ENCODE measurements around the gene SEPHS2.

SEPHS2 gene

DNA sequence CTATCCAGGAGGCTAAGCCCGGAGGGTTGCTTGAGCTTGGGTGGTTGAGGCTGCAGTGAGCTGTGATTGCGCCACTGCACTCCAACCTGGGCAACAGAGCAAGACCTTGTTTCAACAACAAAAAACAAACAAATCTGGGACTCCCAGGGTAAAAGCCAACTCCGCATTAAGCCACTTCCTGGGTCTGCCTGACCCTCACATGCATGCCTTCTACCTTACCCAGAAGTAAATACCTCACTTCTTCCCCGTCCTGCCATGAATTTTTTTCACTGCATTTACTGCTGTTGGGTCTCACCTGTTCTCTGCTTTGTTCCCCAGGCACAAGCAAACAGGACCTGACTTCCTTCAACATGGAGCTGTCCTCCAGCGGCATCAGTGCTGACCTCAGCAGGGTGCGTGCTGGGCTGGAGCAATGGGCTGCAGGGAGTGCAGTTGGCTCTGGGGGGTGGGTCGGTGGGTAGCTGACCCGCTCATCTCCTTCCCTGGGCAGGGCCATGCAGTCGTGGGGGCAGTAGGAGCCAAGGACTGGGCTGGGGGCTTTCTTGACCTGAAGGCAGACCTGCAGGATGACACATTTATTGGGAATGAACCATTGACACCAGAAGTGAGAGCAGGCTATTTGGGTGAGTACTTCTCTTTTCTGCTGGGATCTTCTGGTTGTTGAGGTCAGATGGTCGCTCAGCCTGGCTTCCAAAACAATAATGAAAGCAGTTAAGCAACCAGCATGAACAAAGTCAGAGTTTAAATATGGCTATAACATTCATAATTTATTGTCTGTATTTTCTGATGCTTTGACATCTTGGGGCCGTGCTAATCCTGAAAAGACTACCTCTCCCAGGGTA lies 43.3 kb upstream of the SEPHS2 start:
- ChIA-PET CTCF (interaction anchor here (0.9 to 1.7 kb wide), 8 partner anchors 14 to 205 kb away, joined by 3 to 5 read pairs (median 3); partner anchors contain the start of gene DCTPP1), POLR2A (interaction anchor here (0.6 kb wide), 1 partner anchor 789 kb away, joined by 3 read pairs; no protein-coding TSS in a partner anchor)
- no peak overlapping the region for H3K4me3 ChIP-seq (ENCODE audit: control insufficient read depth in 1 of 7, extremely low read depth in 1 of 7, insufficient read depth in 4 of 7, low read depth in 2 of 7, low read length in 6 of 7)
- H3K9me3 ChIP-seq (ENCODE audit: control extremely low read depth in 1 of 5, control insufficient read depth in 4 of 5, insufficient read depth in 2 of 5, low read depth in 1 of 5, low read length in 4 of 5), result no peaks in the 10 kb centered on the region
- DNase-seq, result no peak
- peaks cover 0 to 13% (median 11%) of the 10 kb centered on the region in 4 experiments for H3K4me1 ChIP-seq (ENCODE audit: control extremely low read depth in 1 of 4, control insufficient read depth in 4 of 4, insufficient read depth in 4 of 4, low read length in 3 of 4)
- H3K36me3 ChIP-seq (ENCODE audit: control insufficient read depth in 4 of 4, insufficient read depth in 4 of 4, low read length in 3 of 4), result peaks cover 7 to 44% (median 26%) of the 10 kb centered on the region in 4 experiments
- no peak overlapping the region for H3K27ac ChIP-seq (ENCODE audit: insufficient read depth in 1 of 2, low read depth in 1 of 2, low read length in 2 of 2, poor library complexity in 1 of 2, severe bottlenecking in 2 of 2)
- WGBS (ENCODE audit: insufficient coverage), result 97% methylated on average over 5 of the region's 11 CpGs
- no peaks in the 10 kb centered on the region for H3K27me3 ChIP-seq (replicated peaks in 2 of 5; ENCODE audit: control insufficient read depth in 4 of 5, insufficient read depth in 5 of 5, low read length in 4 of 5)

DNA sequence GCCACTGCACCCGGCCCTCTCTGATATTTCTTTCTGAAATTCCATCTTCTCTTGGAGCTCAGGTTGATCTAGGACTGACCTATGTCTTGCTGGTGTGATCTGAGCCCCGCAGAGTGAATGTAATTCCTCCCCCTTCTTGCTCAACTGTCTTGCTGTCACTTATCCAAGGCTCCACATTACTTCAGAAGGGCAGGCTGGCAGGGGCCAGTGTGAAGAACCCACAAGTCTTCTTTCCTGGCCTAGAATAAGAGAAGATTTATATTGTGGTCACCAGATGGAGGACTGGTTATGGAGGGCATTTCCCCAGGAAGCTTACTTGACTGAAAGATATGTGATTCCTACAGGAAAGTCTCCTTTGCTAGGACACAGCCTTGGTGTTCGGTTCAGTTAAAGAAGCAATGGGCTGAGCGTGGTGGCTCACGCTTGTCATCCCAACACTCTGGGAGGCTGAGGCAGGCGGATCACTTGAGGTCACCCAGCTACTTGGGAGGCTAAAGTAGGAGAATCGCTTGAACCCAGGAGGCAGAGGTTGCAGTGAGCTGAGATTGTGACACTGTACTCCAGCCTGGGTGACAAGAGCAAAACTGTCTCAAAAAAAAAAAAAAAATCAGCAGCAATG lies 40.3 kb upstream of the SEPHS2 start:
- peaks cover 0 to 6% (median 5%) of the 10 kb centered on the region in 4 experiments for H3K4me1 ChIP-seq (ENCODE audit: control extremely low read depth in 1 of 4, control insufficient read depth in 4 of 4, insufficient read depth in 4 of 4, low read length in 3 of 4)
- H3K9me3 ChIP-seq (ENCODE audit: control extremely low read depth in 1 of 5, control insufficient read depth in 4 of 5, insufficient read depth in 2 of 5, low read depth in 1 of 5, low read length in 4 of 5), result no peaks in the 10 kb centered on the region
- POLR2A ChIA-PET, result interaction anchor here (1.0 kb wide), 1 partner anchor 50 kb away, joined by 3 read pairs; no protein-coding TSS in a partner anchor
- H3K27ac ChIP-seq (ENCODE audit: insufficient read depth in 1 of 2, low read depth in 1 of 2, low read length in 2 of 2, poor library complexity in 1 of 2, severe bottlenecking in 2 of 2), result no peak overlapping the region
- H3K4me3 ChIP-seq (ENCODE audit: control insufficient read depth in 1 of 7, extremely low read depth in 1 of 7, insufficient read depth in 4 of 7, low read depth in 2 of 7, low read length in 6 of 7), result no peak overlapping the region
- H3K27me3 ChIP-seq (replicated peaks in 2 of 5; ENCODE audit: control insufficient read depth in 4 of 5, insufficient read depth in 5 of 5, low read length in 4 of 5), result no peaks in the 10 kb centered on the region
- 86% methylated on average over 6 of the region's 7 CpGs for WGBS (ENCODE audit: insufficient coverage)
- CTCF ChIA-PET, result interaction anchor here (0.8 to 1.4 kb wide), 2 partner anchors 13 to 50 kb away, joined by 4 to 5 read pairs; partner anchors contain the start of gene ITGAL
- H3K36me3 ChIP-seq (ENCODE audit: control insufficient read depth in 4 of 4, insufficient read depth in 4 of 4, low read length in 3 of 4), result peaks cover 11 to 58% (median 44%) of the 10 kb centered on the region in 4 experiments
- DNase-seq, result peak in 1 of 3 donors; percentile 29

DNA sequence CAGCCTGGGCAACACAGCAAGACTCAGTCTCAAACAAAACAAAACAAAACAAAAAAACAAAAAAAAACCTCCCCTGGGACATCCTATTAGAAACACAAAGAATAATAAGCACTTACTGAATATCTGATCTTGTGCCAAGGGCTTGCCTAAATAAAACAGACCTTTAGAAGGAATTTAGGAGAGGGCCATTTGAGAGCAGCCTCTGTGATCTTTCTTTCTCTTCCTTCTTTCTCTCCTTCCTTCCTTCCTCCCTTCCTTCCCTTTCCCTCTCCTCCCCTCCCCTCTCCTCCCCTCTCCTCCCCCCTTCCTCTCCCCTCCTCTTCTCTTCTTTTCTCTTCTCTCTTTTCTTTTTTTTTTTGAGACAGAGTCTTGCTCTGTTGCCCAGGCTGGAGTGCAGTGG lies 39.2 kb upstream of the SEPHS2 start:
- H3K27me3 ChIP-seq (replicated peaks in 2 of 5; ENCODE audit: control insufficient read depth in 4 of 5, insufficient read depth in 5 of 5, low read length in 4 of 5), result no peaks in the 10 kb centered on the region
- H3K4me1 ChIP-seq (ENCODE audit: control extremely low read depth in 1 of 4, control insufficient read depth in 4 of 4, insufficient read depth in 4 of 4, low read length in 3 of 4), result peaks cover 0 to 6% (median 5%) of the 10 kb centered on the region in 4 experiments
- no peak overlapping the region for H3K4me3 ChIP-seq (ENCODE audit: control insufficient read depth in 1 of 7, extremely low read depth in 1 of 7, insufficient read depth in 4 of 7, low read depth in 2 of 7, low read length in 6 of 7)
- CTCF ChIA-PET, result no interaction called here
- POLR2A ChIA-PET, result no interaction called here
- H3K36me3 ChIP-seq (ENCODE audit: control insufficient read depth in 4 of 4, insufficient read depth in 4 of 4, low read length in 3 of 4), result peaks cover 11 to 61% (median 41%) of the 10 kb centered on the region in 4 experiments
- no peak overlapping the region for H3K27ac ChIP-seq (ENCODE audit: insufficient read depth in 1 of 2, low read depth in 1 of 2, low read length in 2 of 2, poor library complexity in 1 of 2, severe bottlenecking in 2 of 2)
- no peaks in the 10 kb centered on the region for H3K9me3 ChIP-seq (ENCODE audit: control extremely low read depth in 1 of 5, control insufficient read depth in 4 of 5, insufficient read depth in 2 of 5, low read depth in 1 of 5, low read length in 4 of 5)
- DNase-seq, result no peak

DNA sequence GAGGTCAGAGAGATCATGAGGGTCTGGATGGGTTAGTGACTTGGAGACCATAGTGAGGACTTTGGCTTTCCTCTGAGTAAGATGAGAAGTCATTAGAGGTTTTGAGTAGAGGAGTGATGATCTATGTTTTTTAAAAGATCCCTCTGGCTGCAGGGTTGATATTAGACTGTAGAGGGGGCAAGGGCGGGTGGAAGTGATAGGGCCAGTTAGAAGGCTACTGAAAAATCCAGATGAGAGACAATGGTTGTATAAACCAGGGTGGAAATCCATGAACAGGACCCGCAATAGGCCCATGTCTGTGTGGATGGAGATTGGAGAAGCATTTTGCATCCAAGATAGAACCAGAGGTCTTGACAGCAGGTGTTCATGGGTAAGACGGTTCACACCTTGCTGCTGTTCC lies 36.7 kb upstream of the SEPHS2 start:
- H3K4me1 ChIP-seq (ENCODE audit: control extremely low read depth in 1 of 4, control insufficient read depth in 4 of 4, insufficient read depth in 4 of 4, low read length in 3 of 4), result peaks cover 0 to 6% (median 5%) of the 10 kb centered on the region in 4 experiments
- H3K9me3 ChIP-seq (ENCODE audit: control extremely low read depth in 1 of 5, control insufficient read depth in 4 of 5, insufficient read depth in 2 of 5, low read depth in 1 of 5, low read length in 4 of 5), result no peaks in the 10 kb centered on the region
- WGBS (ENCODE audit: insufficient coverage), result 97% methylated on average over 3 of the region's 3 CpGs
- no peaks in the 10 kb centered on the region for H3K27me3 ChIP-seq (replicated peaks in 2 of 5; ENCODE audit: control insufficient read depth in 4 of 5, insufficient read depth in 5 of 5, low read length in 4 of 5)
- CTCF ChIA-PET, result interaction anchor here (0.6 to 1.8 kb wide), 4 partner anchors 9 to 34 kb away, joined by 3 to 4 read pairs (median 4); partner anchors contain the start of gene ITGAL
- no peak overlapping the region for H3K4me3 ChIP-seq (ENCODE audit: control insufficient read depth in 1 of 7, extremely low read depth in 1 of 7, insufficient read depth in 4 of 7, low read depth in 2 of 7, low read length in 6 of 7)
- peaks cover 9 to 57% (median 36%) of the 10 kb centered on the region in 4 experiments for H3K36me3 ChIP-seq (ENCODE audit: control insufficient read depth in 4 of 4, insufficient read depth in 4 of 4, low read length in 3 of 4)
- H3K27ac ChIP-seq (ENCODE audit: insufficient read depth in 1 of 2, low read depth in 1 of 2, low read length in 2 of 2, poor library complexity in 1 of 2, severe bottlenecking in 2 of 2), result no peak overlapping the region
- POLR2A ChIA-PET, result no interaction called here
- no peak for DNase-seq

DNA sequence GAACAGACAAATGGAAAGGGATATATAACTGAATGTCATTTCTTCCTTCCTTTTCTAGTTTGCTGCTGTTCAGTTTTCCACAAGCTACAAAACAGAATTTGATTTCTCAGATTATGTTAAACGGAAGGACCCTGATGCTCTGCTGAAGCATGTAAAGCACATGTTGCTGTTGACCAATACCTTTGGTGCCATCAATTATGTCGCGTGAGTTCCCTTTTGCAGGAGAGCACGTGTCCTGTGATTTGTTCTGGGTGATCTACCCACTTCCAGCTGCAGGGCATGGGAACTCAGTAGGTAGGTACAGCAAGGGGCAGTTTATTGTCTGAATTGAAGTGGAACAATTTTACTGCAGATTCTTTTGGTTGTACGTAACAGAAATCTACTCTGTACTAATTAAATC lies 35.7 kb upstream of the SEPHS2 start:
- WGBS (ENCODE audit: insufficient coverage), result 98% methylated on average over 4 of the region's 5 CpGs
- H3K4me1 ChIP-seq (ENCODE audit: control extremely low read depth in 1 of 4, control insufficient read depth in 4 of 4, insufficient read depth in 4 of 4, low read length in 3 of 4), result peaks cover 0 to 6% (median 5%) of the 10 kb centered on the region in 4 experiments
- CTCF ChIA-PET, result interaction anchor here (1.2 to 1.8 kb wide), 3 partner anchors 8 to 36 kb away, joined by 3 to 4 read pairs (median 3); partner anchors contain the start of gene SEPHS2
- no peaks in the 10 kb centered on the region for H3K27me3 ChIP-seq (replicated peaks in 2 of 5; ENCODE audit: control insufficient read depth in 4 of 5, insufficient read depth in 5 of 5, low read length in 4 of 5)
- H3K4me3 ChIP-seq (ENCODE audit: control insufficient read depth in 1 of 7, extremely low read depth in 1 of 7, insufficient read depth in 4 of 7, low read depth in 2 of 7, low read length in 6 of 7), result no peak overlapping the region
- no peak overlapping the region for H3K27ac ChIP-seq (ENCODE audit: insufficient read depth in 1 of 2, low read depth in 1 of 2, low read length in 2 of 2, poor library complexity in 1 of 2, severe bottlenecking in 2 of 2)
- H3K9me3 ChIP-seq (ENCODE audit: control extremely low read depth in 1 of 5, control insufficient read depth in 4 of 5, insufficient read depth in 2 of 5, low read depth in 1 of 5, low read length in 4 of 5), result no peaks in the 10 kb centered on the region
- POLR2A ChIA-PET, result no interaction called here
- DNase-seq, result no peak
- H3K36me3 ChIP-seq (ENCODE audit: control insufficient read depth in 4 of 4, insufficient read depth in 4 of 4, low read length in 3 of 4), result peaks cover 9 to 55% (median 31%) of the 10 kb centered on the region in 4 experiments

DNA sequence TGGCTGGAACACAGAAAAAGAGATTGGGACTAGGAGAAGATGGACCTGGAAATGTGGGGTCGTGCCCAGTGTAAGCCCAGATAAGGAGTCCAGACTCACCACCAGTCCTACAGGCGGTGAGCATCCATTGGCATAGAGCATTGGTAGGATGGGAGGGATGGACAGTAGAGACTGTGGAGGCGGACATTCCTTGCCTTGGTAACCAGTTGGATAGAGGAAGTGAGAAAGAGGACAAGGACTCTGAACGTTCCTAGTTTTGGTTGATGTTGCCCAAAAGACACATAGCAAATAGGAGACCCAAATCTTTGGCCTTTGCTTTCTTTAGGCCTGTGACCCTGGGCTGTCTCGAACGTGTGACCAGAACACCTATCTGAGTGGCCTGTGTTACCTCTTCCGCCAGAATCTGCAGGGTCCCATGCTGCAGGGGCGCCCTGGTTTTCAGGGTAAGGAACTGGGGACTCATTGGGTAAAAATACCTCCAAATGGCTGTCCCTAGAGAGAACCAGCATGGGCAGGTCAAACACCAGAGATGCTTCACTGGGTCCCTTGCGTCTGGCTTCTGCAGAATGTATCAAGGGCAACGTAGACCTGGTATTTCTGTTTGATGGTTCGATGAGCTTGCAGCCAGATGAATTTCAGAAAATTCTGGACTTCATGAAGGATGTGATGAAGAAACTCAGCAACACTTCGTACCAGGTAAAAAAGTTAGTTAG lies 33.2 kb upstream of the SEPHS2 start:
- 97% methylated on average over 10 of the region's 12 CpGs for WGBS (ENCODE audit: insufficient coverage)
- H3K27ac ChIP-seq (ENCODE audit: insufficient read depth in 1 of 2, low read depth in 1 of 2, low read length in 2 of 2, poor library complexity in 1 of 2, severe bottlenecking in 2 of 2), result no peak overlapping the region
- ChIA-PET POLR2A (no interaction called here), CTCF (interaction anchor here (1.4 to 1.7 kb wide), 2 partner anchors 18 to 30 kb away, joined by 3 to 4 read pairs; no protein-coding TSS in a partner anchor)
- H3K27me3 ChIP-seq (replicated peaks in 2 of 5; ENCODE audit: control insufficient read depth in 4 of 5, insufficient read depth in 5 of 5, low read length in 4 of 5), result no peaks in the 10 kb centered on the region
- no peak for DNase-seq
- H3K36me3 ChIP-seq (ENCODE audit: control insufficient read depth in 4 of 4, insufficient read depth in 4 of 4, low read length in 3 of 4), result peaks cover 9 to 60% (median 25%) of the 10 kb centered on the region in 4 experiments
- no peaks in the 10 kb centered on the region for H3K9me3 ChIP-seq (ENCODE audit: control extremely low read depth in 1 of 5, control insufficient read depth in 4 of 5, insufficient read depth in 2 of 5, low read depth in 1 of 5, low read length in 4 of 5)
- peaks cover 0 to 17% (median 3%) of the 10 kb centered on the region in 4 experiments for H3K4me1 ChIP-seq (ENCODE audit: control extremely low read depth in 1 of 4, control insufficient read depth in 4 of 4, insufficient read depth in 4 of 4, low read length in 3 of 4)
- no peak overlapping the region for H3K4me3 ChIP-seq (ENCODE audit: control insufficient read depth in 1 of 7, extremely low read depth in 1 of 7, insufficient read depth in 4 of 7, low read depth in 2 of 7, low read length in 6 of 7)

Data from common myeloid progenitor, CD34-positive (primary cell).